Limb (tissue), 2 donors: ENCODE data around the gene PLSCR4.

Experiments
- DNase-seq, 2 donors: peaks; one replicate each; pipeline ENCODE4 v3.0.0-alpha.2; 2016; ENCODE audit errors: extremely low spot score in 2 of 2

The PLSCR4 gene

DNA sequence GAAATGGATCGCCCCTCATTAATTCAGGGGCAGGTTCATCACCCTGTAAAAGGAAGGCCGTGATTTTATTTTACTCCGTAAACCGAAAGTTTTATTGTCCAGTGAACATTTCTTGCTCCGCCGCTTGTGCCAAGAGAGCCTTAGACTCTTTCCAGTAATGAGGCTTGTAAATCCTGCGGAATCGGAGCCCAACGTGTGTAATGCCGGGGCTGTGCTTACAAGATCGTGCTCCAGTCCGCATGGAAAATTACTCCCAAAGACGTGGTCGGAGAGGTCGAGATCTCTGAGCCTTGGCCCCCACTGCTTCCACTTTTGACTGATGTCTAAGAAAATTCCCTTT is 89.3 kb downstream of the PLSCR4 start:
- DNase-seq = peak in 1 of 2 donors; percentile 52

DNA sequence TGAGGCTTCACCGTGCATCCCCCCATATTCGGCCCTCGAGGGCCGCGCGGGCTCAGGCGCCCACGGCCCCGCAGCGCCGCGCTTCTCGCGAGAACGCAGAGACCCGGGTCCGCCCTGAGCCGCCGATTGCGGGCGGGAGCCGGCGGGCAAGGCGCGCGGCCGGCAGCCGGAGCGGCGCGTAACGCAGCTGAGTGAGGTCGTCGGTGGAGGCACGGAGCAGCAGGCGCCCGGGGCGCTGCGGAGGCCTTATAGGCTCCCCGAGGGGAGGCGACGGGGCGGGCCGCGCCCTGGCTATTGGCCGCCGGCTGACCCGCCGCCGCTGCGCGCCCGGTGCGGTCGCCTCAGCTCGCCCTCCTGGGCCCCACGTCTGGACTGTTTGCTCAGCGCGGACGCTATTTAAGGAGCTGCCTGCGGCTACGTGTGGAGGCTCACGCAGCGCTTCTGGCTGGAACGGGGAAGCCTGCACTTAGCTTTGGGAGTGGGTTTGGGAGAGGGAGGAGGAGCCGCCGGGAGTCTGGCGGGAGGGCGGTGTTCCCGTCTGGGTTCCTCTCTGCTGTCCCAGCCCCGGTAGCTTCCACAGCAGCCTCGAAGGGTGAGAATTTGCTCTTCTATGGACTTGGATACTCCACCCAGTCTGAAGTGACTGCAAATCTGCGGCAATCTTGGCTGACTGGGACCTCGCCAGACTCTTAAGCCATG is 89.8 kb downstream of the PLSCR4 start, which contains the start of gene PLOD2:
PLOD2 (minus strand) TSS at position 221 of the 699 bp plus-strand sequence; CDS start at position 26, 195 bp downstream.
- DNase-seq = peak; percentile 85 to 88

DNA sequence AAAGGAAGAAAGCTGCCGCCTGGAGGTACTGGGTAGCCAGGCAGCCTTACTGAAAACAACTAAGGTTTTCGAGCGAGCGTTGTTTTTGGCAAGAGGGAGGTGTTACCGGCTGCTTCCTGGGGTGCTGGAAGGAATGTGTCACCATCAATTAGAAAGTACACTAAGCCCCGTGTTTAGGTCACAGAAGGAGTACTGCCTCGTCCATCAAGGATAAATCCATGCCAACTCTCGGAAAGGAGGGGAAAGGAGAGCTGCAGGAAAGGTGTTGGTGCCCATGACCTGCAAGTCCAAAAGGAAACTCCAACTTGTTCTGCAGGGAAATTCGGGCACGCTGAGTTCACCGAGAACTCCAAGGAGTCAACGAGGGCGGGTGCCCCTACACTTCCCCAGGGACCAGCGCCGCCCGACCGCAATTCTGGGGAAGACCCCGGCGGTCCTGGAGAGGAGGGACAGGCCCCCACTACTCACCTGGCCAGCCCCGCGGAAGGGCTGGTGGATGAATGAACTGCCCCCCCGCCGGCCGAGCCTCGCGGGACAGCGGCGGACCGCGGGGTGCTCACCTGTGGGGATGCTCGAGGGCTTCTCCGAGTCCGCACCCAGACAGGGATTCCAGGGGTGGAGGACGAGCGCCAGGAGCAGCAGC is 90.5 kb downstream of the PLSCR4 start:
- DNase-seq = peak; percentile 72 to 78

DNA sequence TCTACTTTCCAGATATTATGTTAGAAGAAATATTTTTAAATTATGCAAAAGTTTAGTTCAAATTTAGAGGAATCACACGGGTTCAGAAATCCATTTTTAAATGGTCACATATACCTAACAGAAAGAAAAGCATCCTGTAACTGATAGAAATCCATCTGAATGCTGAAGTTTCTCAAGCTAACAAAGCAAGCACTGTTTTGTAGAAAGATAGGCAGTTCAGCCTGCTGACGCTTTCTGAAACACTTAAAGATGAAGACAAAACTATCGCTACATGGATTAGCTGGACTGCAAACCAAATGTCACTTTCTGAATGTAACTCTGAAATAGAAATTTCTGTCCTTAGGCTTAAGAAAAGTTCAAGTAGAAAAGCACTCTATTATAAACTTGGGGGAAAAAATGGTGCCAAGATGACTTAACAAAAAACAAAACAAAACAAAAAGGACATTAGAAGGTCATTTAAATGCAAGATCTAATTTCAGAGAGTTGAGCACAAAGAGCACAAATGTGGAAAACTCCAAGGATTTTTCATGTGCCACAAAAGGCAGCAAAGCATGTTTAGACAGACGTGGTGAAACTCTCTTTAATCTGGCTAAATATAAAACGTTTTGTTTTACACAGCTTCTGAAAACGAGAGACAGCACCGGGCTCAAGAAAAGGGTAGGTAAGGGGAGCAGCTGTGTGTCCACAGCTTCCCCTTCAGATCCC is 91.1 kb downstream of the PLSCR4 start:
- DNase-seq = no peak

DNA sequence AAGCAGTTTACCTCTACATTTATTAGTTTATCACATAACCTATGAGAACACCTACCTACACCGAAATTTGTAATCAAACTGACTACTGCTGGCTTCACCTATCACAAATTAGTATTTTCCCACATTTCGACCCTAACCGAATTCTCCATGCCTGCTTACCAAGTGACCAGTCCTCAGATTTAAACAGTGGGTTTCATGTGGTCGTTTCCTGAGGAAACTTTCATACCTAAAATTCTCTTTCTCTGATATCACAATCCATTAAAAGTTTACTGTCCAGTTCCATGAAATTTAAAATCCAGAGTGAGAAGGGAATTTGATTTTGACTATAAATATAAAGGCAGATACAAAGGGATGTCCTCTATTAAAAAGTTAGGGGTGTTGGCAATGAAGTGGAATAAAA is 91.9 kb downstream of the PLSCR4 start:
- no peak for DNase-seq

DNA sequence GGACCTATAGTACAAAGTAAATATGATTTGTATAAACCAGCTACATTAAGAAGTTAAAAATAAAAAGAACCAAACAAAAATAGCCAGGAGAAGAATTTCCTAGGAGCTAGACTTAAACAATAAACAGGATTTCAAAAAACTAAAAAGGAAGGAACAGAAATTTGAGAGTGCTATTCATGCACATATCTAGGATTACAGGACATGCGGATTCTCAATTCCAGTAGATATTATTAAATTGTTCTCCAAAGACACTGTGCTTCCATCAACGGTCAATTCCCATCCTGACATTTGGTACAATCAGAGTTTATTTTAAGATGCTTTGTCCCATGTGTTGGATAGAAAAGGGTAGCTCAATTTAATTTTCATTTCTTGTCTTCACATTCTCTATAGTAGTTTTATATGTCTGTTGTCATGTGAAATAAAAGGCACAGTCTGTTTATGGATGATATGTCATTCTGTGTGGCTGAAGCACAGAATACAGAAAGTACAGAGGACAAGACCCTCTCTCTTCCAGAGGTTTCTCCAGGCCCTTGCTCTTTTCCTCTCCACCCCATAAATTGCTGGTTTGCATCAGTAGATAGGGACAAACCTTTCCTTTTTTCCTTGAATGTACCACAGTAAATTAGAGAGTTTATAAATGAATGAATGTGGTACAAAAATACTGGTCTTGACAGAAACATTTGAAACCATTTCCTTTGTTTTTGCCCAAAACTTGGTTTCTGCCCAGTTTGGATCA is 93.4 kb downstream of the PLSCR4 start:
- no peak for DNase-seq

DNA sequence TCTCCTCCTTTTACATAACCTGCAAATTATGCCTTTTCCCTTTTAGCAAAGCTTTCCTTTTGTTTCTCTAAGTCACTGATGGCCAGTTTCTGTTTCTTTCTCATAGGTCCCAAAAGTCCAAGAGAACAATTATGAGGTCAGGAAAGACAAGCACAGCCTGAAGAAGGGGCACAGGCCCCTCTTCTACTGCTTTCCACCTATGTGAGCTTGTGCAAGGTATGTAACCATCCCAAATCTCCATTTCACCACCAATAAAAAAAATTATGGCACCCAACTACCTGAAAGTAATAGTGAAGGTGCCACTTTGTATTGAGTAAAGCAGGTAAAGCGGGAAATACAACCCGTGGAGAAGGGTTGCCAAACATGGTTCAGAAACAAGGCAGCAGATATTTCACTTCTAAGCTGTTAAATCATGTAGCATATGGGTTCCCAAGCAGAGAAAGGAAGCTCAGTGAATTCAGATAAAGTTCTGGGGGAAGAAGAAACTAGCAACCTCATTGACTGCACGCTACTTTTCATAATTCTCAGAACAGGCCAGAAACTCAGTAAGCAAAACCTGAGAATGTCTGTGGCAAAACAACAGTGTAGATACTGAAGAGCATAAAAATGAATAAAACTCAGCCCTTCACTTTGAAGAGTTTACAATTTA is 94.1 kb downstream of the PLSCR4 start:
- DNase-seq = no peak

DNA sequence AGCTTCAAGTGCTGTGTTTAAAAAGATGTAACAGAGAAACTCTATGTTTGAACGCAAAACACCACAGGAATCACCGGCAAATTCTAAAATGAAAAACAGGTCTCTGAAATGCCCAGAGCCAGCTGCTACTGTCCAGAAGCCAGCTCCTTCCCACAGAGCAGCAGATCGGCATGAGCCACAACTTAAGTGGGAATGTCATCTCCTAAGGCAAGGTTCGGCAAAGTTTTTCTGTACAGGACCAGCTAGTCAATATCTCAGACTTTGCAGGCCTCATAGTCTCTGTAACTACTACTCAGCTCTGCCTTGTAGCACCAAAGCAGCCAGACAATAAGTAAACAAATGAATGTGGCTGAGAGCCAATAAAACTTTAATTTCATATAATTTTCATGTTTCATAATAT is 94.8 kb downstream of the PLSCR4 start:
- no peak for DNase-seq

DNA sequence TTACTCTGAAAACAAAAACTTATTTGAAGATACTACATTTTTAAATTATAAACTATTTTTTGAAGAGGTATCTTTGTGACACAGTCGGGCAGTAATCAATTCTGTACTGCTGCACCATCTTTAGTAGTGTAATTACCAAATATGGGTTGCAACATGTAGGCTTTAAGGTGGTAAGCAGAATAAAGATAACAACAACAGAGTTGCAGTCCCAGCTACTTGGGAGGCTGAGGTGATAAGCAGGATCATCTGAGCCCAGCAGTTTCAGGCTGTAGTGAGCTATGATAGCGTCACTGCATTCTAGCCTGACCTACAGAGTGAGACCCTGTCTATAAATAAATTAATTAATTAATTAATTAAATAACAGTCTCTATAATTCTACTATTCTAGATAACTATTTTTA is 95.9 kb downstream of the PLSCR4 start:
- DNase-seq = no peak

DNA sequence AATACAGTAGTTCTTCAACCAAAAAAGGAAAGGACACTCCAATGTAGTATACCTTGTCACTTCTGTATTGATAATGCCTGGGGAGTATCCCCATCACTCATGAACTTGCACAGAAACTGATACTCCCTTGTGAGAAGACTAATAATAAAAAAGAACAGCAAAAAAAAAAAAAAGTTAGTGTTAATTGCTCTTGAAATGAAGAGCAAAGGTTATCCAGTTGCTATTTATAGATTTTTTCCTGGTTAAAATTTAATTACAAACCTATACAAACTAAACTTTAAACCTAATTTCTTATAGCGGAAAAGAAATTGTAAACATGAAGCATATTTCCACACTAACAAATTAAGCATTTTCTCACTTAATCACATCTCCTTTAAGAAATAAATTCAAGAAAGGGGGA is 96.6 kb downstream of the PLSCR4 start:
- no peak for DNase-seq

DNA sequence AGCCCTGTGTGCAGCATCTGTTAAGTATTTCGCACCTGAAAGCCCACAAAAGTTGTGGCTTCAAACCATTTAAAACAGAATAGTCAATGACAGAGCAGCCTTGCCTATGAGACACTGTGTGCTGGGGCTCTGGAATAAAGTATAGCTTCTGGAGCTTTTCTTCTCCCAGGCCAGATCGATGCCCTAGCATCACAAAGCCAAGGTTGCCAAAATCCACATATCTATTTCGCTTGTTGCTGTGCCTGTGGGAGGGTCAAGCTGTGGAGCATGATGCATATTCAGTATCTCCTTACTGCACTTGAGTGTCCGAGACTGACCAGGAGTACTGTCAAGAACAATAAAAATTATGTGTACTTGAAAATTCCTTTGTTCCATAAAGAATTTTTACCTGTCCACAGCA is 97.5 kb downstream of the PLSCR4 start:
- DNase-seq = no peak

DNA sequence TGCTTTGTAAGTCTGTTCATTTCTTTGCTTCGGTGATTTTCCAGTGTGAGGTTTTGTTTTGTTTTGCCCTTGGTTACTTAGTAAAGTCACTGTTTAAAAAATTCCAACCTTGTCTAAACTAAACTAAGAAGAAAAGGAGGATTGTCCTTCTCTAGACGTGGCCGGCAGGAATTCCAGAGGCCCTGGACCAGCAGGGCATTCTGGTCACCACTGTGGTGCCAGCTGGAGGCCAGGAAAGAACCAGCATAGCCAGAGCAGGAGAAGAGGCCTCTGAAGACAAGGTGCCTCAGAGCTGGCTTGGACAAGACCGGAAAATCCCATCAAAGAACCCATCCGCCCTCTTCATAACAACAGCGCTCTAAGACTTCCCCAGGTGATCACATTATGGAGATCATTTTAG is 98.1 kb downstream of the PLSCR4 start:
- no peak for DNase-seq

DNA sequence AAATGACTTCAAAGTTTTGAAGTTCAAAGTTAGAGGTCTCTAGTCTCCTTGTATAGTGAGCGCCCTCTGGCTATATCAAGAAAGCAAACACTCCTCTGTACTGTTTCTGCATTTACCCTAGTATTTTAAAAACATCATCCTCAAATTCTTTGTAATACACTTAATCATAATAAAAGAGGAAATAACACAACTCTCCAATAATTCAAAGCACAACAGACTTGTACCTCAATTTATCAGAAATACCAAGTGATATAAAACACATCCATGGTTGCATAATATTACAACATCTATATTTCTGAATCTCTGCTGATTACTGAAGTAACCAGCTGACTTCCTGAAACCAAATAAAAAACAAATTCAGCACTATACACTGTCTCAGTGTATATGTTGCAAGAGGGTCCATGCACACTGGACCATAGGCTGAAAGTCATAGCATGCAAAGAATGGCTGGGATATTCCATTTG is 102.4 kb downstream of the PLSCR4 start:
- DNase-seq = no peak

DNA sequence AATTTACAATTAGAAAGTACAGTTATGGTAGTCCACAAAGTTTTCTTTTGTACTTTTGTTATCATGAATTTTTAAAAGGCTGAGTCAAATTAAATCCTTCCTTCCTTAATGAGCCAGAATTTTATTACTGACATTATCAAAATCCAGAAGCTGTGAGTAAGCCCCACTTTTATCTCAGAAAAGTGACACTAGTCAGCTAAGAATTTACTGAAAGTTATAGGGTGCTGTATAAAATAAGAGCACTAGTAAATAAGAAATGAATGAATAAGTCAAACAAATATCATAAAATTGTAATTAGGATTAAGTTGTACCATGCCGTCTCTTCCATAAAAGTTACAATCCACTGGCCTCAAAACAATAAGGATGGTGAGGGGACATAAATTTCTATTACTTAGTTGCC is 105.3 kb downstream of the PLSCR4 start:
- no peak for DNase-seq

DNA sequence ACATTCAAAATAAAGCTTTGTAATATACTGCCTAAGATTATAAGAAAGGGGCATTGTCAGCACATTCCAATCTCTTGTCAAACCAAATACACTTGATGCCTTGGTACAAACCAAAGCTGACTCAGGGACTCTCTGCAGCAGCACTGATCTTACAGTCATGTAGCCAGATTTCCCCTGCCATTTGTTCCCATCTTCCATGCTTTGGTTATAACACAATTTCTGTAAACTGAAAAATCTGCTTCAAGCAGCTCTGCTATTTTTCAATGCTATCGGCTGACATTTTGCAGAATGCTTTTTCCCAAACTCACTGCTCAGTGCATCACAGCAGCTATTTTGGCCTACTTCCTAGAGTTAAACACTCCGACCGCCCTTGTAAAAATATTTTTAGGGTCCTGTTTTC is 108.1 kb downstream of the PLSCR4 start:
- no peak for DNase-seq
